Nucleus accumbens (tissue), 56 donors: Measurements from ENCODE around the gene BAIAP2L2.
A peak's percentile ranks its signal among the peaks of the same experiment; 100 is the strongest.

ENCODE experiments used
- DNase-seq, 56 donors: peaks; one replicate each; lab custom pipeline; 2025; lab: John Stamatoyannopoulos, UW

BAIAP2L2 gene

DNA sequence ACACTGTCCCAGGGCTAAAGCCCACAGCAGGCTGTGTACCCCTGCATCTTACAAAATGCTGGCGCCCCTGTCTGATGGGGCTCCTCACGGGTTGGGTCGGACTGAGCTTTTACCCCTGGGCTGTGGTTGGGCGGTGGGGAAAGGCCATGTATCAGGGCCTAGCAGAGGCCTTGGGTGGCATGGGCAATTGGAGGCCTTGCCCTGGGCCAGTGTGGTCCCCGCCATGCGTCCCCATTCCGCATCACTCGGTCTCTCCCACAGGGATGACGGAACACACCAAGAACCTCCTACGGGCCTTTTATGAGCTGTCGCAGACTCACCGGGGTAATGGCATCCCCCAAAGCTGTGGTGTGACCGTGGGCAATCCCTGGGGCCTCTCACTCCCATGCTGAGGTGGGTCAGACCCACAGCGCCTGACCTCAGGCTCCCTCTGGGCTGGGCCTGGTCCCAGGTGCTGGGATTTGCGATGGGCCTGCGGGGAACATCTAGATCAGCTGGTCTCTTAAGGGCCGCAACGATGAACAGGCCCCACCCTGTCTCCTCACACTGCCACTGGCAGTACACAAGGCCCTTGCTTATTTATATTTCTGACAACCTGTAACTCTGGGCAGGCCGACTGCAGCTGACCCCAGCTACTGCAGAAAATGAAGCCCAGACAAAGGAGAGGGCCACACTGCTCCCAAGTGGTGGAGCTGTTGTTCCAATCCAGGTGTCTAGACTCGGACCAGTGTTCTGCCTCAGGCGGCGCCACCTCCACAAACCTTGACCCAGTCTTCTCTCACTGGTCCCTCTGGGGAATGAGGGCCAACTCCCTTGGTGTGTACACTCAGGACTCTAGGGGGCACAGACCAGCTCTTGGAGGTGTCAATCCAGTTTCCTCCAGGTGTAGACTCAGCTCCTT lies 38.8 kb downstream of the BAIAP2L2 start:
- DNase-seq = no peak

DNA sequence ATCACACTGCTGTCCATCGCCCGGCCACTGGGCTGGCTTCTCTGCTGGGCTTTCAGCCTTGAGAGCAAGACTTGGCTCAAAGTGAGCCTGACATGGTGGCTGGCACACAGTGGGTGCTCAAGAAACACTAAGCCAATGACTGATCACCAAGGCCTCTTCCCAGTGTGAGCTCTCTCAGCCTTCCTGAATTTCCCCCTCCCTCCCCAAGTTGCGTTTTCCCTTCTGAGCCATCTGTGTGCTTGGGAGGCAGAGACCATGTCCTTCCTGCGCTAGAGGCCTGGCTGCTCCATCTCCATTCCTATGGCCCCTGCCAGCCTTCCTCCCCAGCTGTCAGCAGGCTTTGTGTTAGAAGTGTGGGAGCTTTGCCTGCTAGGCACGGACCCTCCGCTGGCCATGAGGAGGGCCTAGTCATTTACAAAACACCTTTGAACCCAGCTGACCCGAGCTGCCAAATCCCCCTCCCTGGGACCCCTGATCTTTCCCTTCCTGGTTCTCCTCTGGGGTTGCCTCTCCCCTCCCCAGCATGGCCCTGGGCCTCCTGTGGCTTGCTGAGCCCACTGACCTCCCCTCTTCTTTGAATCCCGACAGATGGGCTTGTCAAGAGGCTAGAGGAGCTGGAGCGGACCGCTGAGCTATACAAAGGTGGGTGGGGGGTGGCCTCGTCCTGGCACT lies 40.1 kb downstream of the BAIAP2L2 start:
- no peak for DNase-seq

DNA sequence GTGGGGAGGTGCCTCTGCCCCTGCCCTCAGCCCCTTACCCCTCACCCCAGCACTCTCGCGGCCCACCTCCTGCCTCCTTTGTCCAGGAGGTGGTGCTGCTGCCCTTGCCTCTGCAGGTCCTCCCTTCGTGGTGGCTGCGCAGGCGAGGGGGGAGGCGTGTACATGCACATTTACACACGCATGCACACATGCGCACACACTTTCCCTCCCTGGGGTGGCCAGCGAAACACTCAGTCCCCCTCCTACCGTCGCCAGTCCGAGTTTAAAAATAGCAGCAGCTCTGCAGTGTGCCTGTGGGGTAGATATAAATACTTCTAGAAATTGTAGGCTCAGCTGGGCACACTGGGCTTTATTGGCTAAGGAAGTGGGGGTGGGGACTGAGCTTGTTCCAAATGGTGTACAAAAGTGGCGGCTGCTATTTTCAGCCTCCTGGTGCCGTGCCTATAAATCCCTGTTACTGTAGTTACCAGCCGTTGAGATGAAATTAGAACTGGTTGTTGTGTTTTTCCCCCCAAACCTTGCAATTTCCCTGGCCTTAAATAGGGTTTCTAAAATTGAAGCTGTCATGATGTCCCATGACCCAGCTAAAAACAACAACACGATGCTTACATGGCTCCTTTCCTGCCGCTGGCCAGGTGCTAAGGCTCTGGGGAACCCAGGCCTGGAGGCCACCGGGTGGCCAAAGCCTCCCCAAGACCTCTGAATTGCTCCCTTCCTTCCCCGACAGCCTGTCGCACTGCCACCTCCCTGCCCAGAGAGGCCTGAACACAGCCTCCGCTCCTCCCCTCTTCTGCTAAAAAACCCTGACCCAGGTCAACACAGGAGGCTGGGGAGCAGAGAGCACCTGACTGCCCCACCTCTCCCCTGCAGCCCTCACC lies 40.9 kb downstream of the BAIAP2L2 start:
- peak in 53 of 56 donors; percentile 22 to 84 (median 72) for DNase-seq

DNA sequence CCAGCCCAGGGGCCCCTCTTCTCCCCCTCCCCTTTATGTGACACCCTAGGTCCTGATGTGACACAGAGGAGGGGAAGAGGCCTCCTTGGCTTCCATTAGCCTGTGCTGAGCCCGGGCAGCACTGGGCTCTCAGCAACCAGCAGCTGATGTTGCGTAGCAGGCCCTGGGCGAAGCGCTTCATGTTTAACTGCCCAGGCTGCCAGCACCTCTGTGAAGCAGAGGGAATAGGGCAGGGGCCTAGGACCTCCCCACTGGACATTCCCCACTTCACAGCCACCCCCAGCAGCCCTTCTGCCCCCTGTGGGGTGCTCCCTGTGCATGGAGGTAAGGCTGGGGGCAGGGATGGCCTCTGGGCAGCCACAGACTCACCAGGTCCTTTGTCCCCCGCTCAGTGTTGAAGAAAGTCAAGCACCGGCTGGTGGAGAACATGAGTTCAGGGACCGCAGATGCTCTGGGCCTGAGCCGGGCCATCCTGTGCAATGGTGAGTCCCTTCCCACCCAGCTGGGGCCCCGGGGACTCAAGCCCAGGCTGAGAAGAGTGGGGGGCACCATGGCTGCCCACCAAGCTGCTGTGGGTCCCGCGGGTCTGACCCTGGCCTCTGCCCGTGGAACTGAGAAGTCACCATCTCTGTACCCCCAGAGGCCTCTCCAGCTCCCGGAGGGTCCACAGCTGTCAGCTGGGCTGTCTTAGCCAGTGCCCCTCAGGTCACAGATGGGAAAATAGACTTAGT lies 41.7 kb downstream of the BAIAP2L2 start:
- DNase-seq = no peak

DNA sequence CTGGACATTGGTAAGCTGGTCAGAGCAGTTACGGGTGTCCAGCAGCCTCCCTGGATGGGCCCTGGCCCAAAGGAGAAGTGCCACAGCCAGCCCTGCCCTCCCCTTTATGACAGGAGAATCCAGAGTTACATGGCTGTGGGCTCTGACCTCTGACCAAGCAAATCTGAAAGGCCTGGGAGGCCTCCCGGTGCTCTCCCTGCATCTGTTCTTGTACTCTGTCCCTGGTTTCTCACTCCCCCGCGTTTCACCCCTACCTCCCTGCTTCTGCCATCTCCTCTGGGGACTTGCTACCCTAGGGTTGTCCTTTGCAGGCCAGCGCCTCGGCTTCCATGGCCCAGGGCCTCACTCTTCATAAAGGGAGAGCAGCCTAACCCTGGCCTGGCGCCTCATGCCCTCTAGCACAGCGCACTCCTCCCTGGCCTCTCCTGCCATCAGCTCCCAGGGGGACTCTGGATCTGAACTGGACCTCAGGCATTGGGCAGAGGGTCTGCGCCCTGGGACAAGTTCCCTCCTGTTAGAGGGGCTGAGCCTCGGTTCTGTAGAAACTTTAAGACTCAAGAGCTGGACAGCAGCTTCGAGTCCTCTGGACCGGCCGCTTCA lies 42.6 kb downstream of the BAIAP2L2 start:
- DNase-seq = no peak

GRCh38 chr22:38067028-38067415 lies 43.5 kb downstream of the BAIAP2L2 start:
- DNase-seq = no peak

GRCh38 chr22:38066381-38067027 lies 44.0 kb downstream of the BAIAP2L2 start:
- no peak for DNase-seq

GRCh38 chr22:38065539-38065938 lies 44.9 kb downstream of the BAIAP2L2 start:
- no peak for DNase-seq

GRCh38 chr22:38062791-38063190 lies 47.7 kb downstream of the BAIAP2L2 start:
- peak in 32 of 56 donors; percentile 8 to 77 (median 46) for DNase-seq

DNA sequence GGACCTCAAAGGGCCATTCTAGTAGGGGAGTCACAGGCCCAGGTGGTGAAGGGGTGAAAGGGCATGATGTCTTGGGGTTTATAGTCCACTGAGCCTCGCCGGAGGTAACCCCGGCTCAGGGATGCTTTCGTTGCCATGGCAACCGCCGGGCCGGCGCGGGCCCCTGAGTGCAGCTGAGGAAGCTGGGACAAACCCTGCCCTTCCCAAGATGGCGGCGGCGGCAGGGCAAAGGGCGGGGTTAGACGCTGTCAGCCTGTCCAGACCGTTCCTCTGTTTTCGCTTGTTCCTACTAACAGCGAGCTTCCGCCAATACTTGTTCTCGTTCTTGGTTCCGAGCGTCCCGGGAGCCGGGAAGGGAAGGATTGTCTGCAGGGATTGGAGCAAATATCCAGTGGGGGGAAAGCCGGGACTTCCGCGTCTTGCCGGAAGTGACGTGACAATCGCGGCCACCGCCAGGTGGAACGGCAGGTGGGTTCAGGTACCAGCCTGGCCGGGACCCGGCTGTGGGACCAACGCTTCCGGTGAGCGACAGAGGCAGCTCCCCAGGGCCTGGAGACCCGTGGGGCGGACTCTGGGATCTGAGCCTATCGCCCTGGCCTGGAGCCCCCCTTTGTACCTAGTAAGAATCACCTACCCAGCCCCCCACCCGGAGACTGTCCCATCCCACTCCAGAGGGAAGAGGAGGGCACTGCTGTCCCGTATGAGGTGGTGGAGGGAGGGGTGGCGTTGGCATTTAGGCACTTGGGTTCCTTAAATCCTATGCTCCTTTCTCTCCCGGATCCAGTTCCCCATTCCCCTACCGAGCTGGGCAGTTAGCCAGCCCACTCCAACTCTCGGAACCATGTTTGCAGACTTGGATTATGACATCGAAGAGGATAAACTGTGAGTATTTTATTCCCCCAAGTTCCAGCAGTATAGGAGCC lies 53.3 kb downstream of the BAIAP2L2 start, which contains the start of gene PICK1:
Gene PICK1 (plus strand): TSS at position 436 of the 923 bp plus-strand sequence. CDS start 406 bp downstream, at position 842.
- DNase-seq = peak; percentile 67 to 98 (median 91)

DNA sequence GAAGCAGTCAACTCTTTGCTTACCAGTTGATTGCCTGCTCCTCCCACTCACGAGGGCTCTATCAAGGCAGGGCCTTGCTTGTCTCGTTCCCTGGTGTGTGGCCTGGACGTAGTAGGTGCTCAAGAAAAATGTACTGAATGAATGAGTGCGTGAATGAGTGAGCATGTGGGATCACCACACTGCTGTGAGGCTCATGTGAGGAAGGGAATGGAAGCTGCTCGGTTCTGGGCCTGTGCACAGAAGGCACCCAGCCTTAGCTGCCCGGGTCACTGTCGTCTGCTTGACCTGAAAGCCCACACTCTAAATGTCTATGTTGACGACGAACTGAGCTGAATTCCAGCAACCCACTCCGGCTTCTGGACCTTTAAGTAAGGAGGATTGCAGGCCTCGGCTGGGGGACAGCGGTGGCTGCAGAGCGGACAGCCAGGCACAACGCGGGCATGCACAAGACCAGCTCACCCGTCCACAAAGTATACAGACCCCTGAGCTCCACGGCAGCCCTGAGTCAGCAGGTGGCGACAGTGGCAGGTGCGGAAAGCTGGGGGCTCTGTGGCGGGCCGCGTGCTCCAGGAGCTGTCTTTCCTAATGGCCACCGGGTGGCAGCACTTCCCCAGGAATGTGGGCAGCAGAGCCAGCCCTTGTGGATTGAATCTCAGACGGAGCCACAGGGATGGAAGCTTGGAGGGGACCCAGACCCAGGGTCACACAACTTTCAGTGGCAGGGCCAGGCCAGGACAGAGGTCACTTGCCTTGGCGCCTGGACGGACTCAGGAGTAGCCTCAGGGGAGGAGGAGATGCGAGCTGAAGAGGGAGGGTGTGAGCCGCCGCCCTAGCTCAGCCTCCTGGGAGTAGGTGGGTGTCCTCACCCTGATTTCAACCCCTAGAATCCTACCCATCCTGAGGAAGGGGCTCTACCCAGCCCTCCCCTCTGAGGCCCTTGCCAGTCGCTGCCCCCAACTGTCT lies 58.3 kb downstream of the BAIAP2L2 start:
- peak in 55 of 56 donors; percentile 27 to 92 (median 77) for DNase-seq

GRCh38 chr22:38051261-38051660 lies 59.2 kb downstream of the BAIAP2L2 start:
- no peak for DNase-seq

DNA sequence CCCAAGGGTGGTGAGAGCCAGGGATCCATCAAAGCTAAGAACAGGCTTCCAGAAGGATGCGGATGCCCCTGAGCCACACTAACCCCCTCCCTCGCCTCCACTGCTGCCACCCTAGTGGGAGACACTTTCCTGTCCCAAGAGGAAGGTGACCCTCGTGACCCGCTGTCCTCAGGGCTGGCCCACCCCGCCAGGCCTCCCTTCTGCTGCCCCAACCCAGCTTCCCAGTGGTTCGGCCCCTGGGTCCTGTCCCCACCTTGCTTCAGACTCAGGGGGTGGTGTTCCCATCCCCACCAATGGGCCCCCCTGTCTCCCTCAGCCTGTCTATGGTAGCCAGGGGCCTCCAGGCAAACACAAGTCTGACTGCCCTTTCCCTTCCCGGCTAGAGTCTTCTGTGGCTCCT lies 59.8 kb downstream of the BAIAP2L2 start:
- peak in 3 of 56 donors; percentile 49 to 74 (median 59) for DNase-seq

- peak in 52 of 56 donors; percentile 27 to 90 (median 76) for DNase-seq
Measured at GRCh38 chr22:38049812-38050619, 60.5 kb downstream of the BAIAP2L2 start.

DNA sequence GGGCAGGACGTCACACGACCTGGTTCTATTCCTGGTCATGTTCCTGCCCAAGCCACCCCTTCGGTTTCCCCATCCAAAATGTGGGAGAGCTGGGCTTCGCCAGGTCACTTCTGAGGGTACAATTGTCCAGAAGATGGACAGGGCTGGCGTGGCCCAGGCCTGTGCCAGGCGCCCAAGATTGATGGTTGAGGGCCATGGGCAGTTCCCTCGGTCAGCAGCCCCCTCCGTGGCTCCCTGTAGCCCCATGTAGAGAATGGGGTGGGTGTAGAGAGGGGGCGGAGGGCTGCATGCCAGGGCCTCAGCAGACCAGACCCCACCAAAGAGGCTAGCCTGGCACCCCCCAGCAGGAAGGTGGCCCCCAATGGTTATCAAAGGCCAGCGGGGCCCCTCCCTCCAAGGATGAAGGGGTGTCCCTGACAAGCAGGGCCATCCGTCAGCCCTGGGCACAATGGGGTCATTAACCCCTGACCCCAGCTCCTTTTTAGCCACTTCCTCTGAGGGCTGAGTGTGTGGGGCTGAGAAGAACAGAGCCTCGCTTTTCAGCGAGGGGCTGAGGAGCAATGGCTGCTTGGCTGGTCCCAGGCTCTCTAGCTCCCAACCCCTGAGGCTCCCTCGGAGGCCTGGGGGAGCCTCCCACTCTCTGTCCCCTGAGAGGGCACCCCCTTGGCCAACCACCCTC lies 64.3 kb downstream of the BAIAP2L2 start:
- no peak for DNase-seq
